Activated naive CD4-positive, alpha-beta T cell treated with anti-CD3 and anti-CD28 coated beads for 36 hours (primary cell): ENCODE results near the gene DGCR2. TPM values are rescaled to one million over a fixed set of nuclear protein-coding genes. Genes with fewer than 3 reads are reported as not detected.
"Not testable (repeated sequence)": the region's sequence is repeated elsewhere in the genome, so short reads cannot be mapped to it uniquely, and the experiment has no call there.

Source experiments
- CTCF ChIA-PET: fragments of 350-600 bp; sonication (Branson Sonifier 250); formaldehyde crosslinking; loops from one replicate; lab custom pipeline; 2021; ENCODE audit warnings: antibody characterized with exemption; lab: Charles Lee
- DNase-seq: peaks from one replicate; pipeline ENCODE4 v3.0.0-alpha.2; 2020
- H3K27ac Mint-ChIP-seq: one replicate; pipeline ENCODE4 v1.8.0; 2021; ENCODE audit warnings: mild to moderate bottlenecking, mixed read lengths
- H3K27me3 Mint-ChIP-seq: one replicate; pipeline ENCODE4 v1.8.0; 2021; ENCODE audit warnings: low read depth, mixed read lengths
- H3K36me3 Mint-ChIP-seq: one replicate; pipeline ENCODE4 v1.8.0; 2021; ENCODE audit warnings: low read depth, mixed read lengths
- H3K4me1 Mint-ChIP-seq: one replicate; pipeline ENCODE4 v1.8.0; 2021; ENCODE audit warnings: low read depth, mixed read lengths
- H3K4me3 Mint-ChIP-seq: one replicate; pipeline ENCODE4 v1.8.0; 2021; ENCODE audit warnings: mild to moderate bottlenecking, moderate library complexity, mixed read lengths
- H3K9me3 Mint-ChIP-seq: one replicate; pipeline ENCODE4 v1.8.0; 2021; ENCODE audit warnings: mixed read lengths
- intact Hi-C: fragments of 100-400 bp; cut with micrococcal nuclease; formaldehyde crosslinking; loops from one replicate; pipeline ENCODE4 v1.15.1; 2023
- total RNA-seq, 2 experiments: library from RNA; stranded (reverse); gene quantifications; one replicate each; pipeline ENCODE4 v1.2.3, GENCODE V29; 2021

The DGCR2 gene
- total RNA-seq, 2 experiments from 2014 or later: 15.4 to 16.4 TPM

DNA sequence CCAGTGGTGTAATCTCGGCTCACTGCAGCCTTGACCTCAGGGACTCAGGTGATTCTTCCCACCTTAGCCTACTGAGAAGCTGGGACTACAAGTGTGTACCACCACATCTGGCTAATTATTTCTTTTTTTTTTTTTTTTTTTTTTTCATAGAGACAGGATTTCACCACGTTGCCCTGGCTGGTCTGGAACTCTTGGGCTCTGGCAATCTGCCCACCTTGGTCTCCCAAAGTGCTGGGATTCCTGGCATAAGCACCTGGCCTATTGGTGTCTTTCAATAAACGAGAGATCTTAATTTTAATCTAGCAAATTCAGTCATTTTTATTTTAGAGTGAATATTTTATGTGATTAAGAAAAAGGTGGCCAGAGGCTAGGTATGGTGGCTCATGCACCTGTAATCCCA is 40.1 kb downstream of the DGCR2 start:
- intact Hi-C loops: no loop called here
- peaks cover 11% of the 10 kb centered on the region for H3K36me3 Mint-ChIP-seq
- CTCF ChIA-PET: no interaction called here
- no peaks in the 10 kb centered on the region for H3K27me3 Mint-ChIP-seq
- H3K4me3 Mint-ChIP-seq: no peak overlapping the region
- H3K4me1 Mint-ChIP-seq: peaks cover 8% of the 10 kb centered on the region
- DNase-seq: no peak
- H3K9me3 Mint-ChIP-seq: no peaks in the 10 kb centered on the region
- H3K27ac Mint-ChIP-seq: no peak overlapping the region

DNA sequence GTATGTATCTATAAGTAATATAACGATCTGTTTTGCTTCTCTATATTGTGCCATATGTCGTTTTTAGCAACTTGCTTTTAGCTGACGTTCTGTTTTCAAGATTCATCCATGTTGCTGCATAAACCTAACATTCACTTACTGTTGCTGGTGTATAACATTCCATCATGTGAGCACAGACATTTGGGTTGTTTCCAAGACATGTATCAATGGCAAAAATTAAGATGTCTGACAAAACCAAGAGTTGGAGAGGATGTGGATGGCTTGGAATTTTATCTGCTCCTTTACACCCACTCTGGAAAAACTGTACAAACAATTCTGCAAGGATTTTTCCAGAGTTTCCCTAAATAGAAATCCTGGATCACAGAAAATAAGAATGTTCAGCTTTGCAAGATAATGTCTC is 40.9 kb downstream of the DGCR2 start:
- H3K27ac Mint-ChIP-seq: no peak overlapping the region
- CTCF ChIA-PET: no interaction called here
- H3K36me3 Mint-ChIP-seq: peaks cover 11% of the 10 kb centered on the region

DNA sequence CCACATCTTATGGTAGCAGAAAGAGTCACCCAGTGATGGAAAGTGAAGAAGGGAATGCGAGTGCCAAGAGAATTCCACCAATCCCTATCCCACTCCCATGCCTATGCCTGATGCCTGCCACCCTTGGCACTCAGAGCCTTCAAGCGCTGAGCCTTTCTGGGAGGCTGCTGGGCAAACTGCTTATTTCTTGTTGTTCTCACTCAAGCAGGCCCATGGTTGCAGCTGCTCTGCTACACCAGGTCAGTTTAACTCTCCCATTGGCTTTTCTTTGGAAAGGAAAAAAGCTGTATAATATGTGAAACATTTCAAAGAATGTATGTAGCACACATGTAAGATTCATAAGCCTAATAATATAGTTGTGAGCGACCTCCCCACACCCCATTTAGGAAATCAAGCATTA is 41.4 kb downstream of the DGCR2 start:
- Mint-ChIP-seq H3K27me3 (no peaks in the 10 kb centered on the region), H3K4me3 (no peak overlapping the region), H3K27ac (no peak overlapping the region), H3K4me1 (peaks cover 4% of the 10 kb centered on the region), H3K36me3 (peaks cover 11% of the 10 kb centered on the region), H3K9me3 (no peaks in the 10 kb centered on the region)
- CTCF ChIA-PET: no interaction called here
- DNase-seq: no peak
- intact Hi-C loops: no loop called here

More for the DNA sequence above, 40.9 kb downstream of the DGCR2 start:
- Mint-ChIP-seq H3K4me3 (no peak overlapping the region), H3K4me1 (peaks cover 5% of the 10 kb centered on the region), H3K27me3 (no peaks in the 10 kb centered on the region), H3K9me3 (no peaks in the 10 kb centered on the region)
- intact Hi-C loops: no loop called here
- DNase-seq: no peak

DNA sequence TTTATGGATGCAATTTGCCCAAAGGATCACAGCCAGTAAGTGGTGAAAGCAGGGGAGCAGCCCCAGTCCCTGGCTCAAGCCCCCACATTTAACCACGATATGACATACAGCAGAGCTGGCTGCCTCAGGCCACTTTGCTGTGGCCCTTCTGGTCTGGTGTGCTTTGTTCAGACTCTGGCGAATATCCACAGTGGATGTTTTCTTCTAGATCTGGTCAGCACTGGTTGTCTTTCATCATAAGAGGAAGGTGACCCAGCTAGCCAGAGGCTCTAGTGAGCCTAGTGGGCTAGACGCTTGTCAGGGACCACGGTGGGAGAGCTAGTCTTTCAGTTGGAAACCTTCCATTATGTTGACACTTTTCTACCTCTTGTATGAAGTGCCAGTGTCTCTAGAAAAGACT is 42.5 kb downstream of the DGCR2 start:
- no peak for DNase-seq
- Mint-ChIP-seq H3K4me3 (no peak overlapping the region), H3K27ac (no peak overlapping the region), H3K27me3 (no peaks in the 10 kb centered on the region), H3K9me3 (no peaks in the 10 kb centered on the region), H3K36me3 (peaks cover 5% of the 10 kb centered on the region), H3K4me1 (peaks cover 5% of the 10 kb centered on the region)
- intact Hi-C loops: no loop called here
- CTCF ChIA-PET: interaction anchor here (0.6 kb wide), 1 partner anchor 93 kb away, joined by 3 read pairs; no protein-coding TSS in a partner anchor

DNA sequence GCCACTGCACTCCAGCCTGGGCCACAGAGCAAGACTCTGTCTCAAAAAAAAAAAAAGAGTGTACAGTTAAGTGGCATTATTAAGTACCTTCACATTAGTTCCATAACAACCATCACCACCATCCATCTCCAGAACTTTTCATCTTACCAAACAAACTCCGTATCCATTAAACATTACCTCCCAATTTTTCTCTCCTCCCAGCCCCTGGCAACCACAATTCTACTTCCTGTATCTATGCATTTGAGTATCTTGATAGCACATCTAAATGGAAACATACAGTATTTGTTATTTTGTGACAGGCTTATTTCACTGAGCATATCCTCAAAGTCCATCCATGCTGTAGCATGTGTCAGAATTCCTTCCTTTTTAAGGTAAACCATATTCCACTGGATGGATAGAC is 46.8 kb downstream of the DGCR2 start:
- Mint-ChIP-seq H3K9me3 (no peaks in the 10 kb centered on the region), H3K27ac (no peak overlapping the region), H3K4me3 (no peak overlapping the region), H3K36me3 (peaks cover 13% of the 10 kb centered on the region), H3K27me3 (no peaks in the 10 kb centered on the region), H3K4me1 (peaks cover 13% of the 10 kb centered on the region)
- CTCF ChIA-PET: interaction anchor here (0.7 kb wide), 1 partner anchor 734 kb away, joined by 3 read pairs; no protein-coding TSS in a partner anchor
- no peak for DNase-seq
- intact Hi-C loops: no loop called here

DNA sequence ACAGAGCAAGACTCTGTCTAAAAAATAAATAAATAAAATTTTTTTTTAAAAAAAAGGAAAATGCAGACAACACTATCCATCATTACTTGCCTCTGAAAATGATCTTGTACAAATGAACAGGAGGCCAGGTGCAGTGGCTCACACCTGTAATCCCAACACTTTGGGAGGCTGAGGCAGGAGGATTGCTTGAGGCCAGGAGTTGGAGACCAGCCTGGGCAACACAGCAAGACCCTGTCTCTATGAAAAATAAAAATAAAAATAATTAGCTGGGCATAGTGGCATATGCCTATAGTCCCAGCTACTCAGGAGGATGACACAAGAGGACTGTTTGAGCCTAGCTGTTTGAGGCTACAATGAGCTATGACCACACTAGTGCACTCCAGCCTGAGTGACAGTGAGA is 49.4 kb downstream of the DGCR2 start:
- H3K9me3 Mint-ChIP-seq, H3K27me3 Mint-ChIP-seq, H3K4me3 Mint-ChIP-seq, intact Hi-C loops, DNase-seq, H3K27ac Mint-ChIP-seq: not testable (repeated sequence)
- CTCF ChIA-PET: interaction anchor here (0.7 to 0.9 kb wide), 2 partner anchors 72 to 1020 kb away, joined by 3 read pairs; partner anchors contain the start of gene ESS2
- Mint-ChIP-seq H3K4me1 (peaks cover 13% of the 10 kb centered on the region), H3K36me3 (peaks cover 12% of the 10 kb centered on the region)

DNA sequence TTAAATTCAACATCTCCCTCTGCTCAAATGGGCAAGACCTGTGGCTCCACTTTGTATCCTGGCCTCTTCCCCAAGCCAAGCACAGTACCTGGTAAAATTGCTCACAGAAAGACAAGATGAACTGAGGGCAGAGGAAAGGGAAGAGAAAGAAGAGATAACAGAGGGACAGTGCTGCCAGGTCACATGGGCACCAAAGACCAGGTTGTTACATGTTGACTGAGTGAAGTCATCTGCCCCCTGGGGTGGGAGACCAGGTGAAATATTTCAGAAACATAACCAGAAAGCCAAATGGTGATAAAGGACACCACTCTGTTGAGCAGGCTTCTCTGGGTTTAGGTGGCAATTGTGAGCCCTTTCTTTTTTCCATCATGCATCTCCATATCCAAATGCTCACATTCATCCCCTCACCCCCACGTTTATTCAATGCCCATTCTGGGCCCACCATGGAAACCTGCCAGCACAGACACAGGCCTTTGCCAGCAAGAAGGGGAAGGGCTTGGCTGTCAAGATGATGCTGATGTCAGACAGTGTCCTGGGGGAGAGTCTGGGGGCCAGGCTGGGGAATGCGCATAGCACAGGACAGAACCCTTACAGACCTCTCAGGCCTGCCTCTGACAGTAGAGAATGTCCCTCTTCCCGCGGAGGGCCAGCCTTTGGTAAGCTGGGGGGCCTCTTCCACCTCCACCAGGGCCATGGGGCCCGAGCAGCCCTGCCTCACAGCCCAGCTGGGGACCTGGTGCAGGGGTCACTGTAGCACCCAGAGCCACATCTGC is 51.6 kb downstream of the DGCR2 start:
- DNase-seq: no peak
- no peak overlapping the region for H3K27ac Mint-ChIP-seq
- H3K4me1 Mint-ChIP-seq: peaks cover 12% of the 10 kb centered on the region
- H3K9me3 Mint-ChIP-seq: no peaks in the 10 kb centered on the region
- intact Hi-C loops: no loop called here
- no peak overlapping the region for H3K4me3 Mint-ChIP-seq
- no peaks in the 10 kb centered on the region for H3K27me3 Mint-ChIP-seq
- H3K36me3 Mint-ChIP-seq: peaks cover 13% of the 10 kb centered on the region
- CTCF ChIA-PET: no interaction called here

DNA sequence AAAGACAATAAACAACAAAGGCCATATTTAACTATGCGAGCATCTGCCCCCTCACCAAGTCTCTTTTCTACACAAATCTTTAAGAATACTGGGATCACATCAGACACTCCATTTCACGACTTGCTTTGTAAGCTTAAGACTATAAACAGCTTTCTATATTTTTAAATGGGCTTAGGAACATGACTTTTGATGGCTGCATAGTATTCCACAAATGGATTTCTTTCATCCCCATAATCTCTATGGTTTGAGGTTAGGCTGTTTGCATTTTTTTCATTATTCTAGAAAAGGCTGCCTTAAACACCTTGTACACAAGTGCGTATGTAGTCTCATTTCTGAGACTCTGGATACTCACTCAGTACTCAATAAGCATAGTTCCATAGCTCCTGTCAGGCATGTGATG is 52.8 kb downstream of the DGCR2 start:
- no peak overlapping the region for H3K27ac Mint-ChIP-seq

DNA sequence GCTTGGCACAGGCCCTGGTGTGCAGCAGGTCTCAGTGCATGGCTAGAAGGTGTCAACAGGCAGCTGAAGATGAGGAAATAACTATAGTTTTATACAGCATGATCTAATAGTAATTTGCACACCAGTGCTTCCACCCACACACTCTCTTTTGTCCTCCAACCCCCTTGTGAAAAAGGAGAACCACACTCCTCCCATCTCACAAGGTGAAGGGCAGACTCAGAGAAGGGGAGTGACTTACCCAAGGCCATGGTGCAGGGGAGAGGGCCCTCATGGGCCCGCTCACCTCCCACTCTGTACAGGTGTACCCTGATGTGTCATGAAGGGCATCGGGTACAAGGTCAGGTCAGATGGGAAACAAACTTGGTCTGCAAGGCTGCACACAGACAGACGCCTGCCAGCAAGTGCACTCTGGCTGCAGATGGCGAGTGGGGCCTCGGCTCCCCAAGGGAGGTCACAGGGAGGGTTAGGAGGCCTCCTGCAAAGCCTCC is 53.4 kb downstream of the DGCR2 start:
- no peak overlapping the region for H3K4me3 Mint-ChIP-seq
- intact Hi-C loops: no loop called here
- no peaks in the 10 kb centered on the region for H3K9me3 Mint-ChIP-seq
- CTCF ChIA-PET: no interaction called here
- H3K4me1 Mint-ChIP-seq: peaks cover 7% of the 10 kb centered on the region
- DNase-seq: no peak
- H3K27me3 Mint-ChIP-seq: no peaks in the 10 kb centered on the region
- H3K27ac Mint-ChIP-seq: no peak overlapping the region
- peaks cover 17% of the 10 kb centered on the region for H3K36me3 Mint-ChIP-seq

More for the DNA sequence above, 52.8 kb downstream of the DGCR2 start:
- peaks cover 17% of the 10 kb centered on the region for H3K36me3 Mint-ChIP-seq
- H3K4me1 Mint-ChIP-seq: peaks cover 8% of the 10 kb centered on the region
- no peak overlapping the region for H3K4me3 Mint-ChIP-seq
- intact Hi-C loops: no loop called here
- H3K27me3 Mint-ChIP-seq: no peaks in the 10 kb centered on the region
- CTCF ChIA-PET: no interaction called here
- H3K9me3 Mint-ChIP-seq: no peaks in the 10 kb centered on the region
- no peak for DNase-seq

DNA sequence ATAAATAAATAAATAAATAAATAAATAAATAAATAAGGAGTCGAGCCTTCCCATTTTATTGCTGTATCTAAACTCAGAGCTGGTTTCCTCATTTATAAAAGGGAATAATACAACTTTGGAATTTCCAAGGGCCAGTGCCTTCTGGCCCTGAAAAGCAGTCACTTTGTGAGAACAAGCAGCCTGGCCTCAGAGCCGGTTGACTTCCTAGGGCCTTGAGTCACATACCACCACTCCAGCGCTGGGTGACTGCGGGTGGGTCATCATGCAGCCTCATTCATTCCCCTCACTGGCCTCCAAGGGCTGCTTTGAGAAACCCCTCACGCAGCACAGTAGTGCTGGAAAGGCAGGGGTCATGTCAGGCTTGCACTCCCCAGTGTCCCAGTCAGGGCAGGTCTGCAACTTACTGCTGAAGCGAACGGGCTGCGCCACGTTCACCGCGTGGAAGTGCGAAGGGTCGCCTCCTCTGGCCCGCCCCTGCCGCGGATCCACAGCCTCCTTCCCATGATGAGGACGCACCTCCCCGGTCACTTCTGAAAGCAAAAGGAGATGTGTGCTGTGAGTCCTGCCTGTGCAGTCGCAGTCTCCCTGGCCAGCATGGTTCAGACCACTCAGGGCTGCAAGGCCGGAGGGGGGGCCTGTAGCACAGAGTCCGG is 54.4 kb downstream of the DGCR2 start:
- Mint-ChIP-seq H3K4me3 (no peak overlapping the region), H3K27ac (no peak overlapping the region), H3K36me3 (peaks cover 20% of the 10 kb centered on the region), H3K27me3 (no peaks in the 10 kb centered on the region), H3K4me1 (peaks cover 3% of the 10 kb centered on the region), H3K9me3 (no peaks in the 10 kb centered on the region)
- CTCF ChIA-PET: no interaction called here
- intact Hi-C loops: no loop called here
- no peak for DNase-seq

DNA sequence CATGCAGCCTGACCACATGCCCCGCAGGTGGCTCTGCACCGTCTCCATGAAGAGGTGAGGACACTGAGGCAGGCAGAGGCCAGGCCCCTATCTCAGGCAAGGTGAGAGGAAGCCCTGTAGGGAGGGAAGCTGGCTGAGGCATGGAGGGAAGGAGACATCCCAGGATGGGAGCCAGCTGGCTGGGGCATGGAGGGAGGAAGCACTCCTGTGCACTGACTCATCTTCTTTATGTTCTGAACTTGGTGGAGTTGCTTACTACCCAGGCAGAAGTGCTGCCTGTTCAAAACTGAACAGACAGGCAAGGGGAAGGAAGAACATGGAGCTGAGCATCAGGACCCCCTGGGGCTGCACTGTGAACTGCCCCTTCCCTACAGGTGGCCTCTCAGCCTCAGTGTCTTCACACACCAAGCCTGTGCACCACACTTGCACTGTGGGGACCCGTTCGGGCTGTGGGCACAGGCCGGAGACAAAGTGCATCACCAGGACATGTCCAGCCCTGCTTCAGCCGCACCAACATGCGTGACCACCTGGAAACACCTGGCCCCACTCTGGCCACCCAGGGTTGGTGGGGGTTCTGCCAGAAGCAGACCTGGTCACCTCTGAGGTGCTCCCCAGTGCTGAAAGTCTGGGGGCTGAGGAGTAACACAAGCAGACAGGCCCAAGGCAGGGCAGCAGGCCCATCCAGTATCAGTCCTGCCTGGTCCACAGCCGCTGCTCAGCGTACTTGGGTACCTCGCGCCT is 55.5 kb downstream of the DGCR2 start:
- DNase-seq: no peak
- Mint-ChIP-seq H3K9me3 (no peaks in the 10 kb centered on the region), H3K4me1 (peaks cover 3% of the 10 kb centered on the region), H3K36me3 (peaks cover 20% of the 10 kb centered on the region), H3K27ac (no peak overlapping the region), H3K27me3 (no peaks in the 10 kb centered on the region), H3K4me3 (no peak overlapping the region)
- intact Hi-C loops: no loop called here
- CTCF ChIA-PET: no interaction called here

DNA sequence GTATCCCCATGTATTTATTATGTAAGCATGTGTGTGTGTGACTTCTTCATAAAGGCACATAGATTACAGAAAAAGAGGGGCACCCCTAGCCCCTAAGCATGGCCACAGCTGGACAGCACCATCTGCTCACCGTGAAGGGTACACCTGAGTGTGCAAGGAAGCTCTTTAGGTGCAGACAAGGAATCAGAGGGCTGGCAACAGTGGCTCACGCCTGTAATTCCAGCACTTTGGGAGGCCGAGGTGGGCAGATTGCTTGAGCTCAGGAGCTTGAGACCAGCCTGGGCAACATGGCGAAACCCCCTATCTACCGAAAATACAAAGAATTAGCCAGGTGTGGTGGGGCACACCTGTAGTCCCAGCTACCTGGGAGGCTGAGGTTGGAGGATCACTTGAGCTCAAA is 56.3 kb downstream of the DGCR2 start:
- Mint-ChIP-seq H3K4me1 (peaks cover under 1% of the 10 kb centered on the region), H3K36me3 (peaks cover 14% of the 10 kb centered on the region), H3K27me3 (no peaks in the 10 kb centered on the region), H3K9me3 (no peaks in the 10 kb centered on the region), H3K4me3 (no peak overlapping the region), H3K27ac (no peak overlapping the region)
- intact Hi-C loops: no loop called here
- CTCF ChIA-PET: no interaction called here
- no peak for DNase-seq
